Uterus (tissue), 4 donors: ENCODE data around the gene PTPRN2. TPM values are rescaled to one million over a fixed set of nuclear protein-coding genes. Genes with fewer than 3 reads are reported as not detected.

ENCODE experiments used
- DNase-seq, 2 donors: peaks; one replicate each; pipeline ENCODE4 v3.0.0-alpha.2; 2019 to 2020
- H3K27ac ChIP-seq, 2 donors: fragments of 200-600 bp; sonication (generic); 1 replicate in 1 of 2; 2 replicates in 1 of 2; pipeline ENCODE4 v1.5.1; 2016 to 2018
- H3K27me3 ChIP-seq, 2 donors: fragments of 200-600 bp; sonication (generic); one replicate each; pipeline ENCODE4 v1.5.1; 2018 to 2019; ENCODE audit warnings: control low read depth in 1 of 2
- H3K36me3 ChIP-seq, 2 donors: fragments of 200-600 bp; sonication (generic); one replicate each; pipeline ENCODE4 v1.5.1; 2019; ENCODE audit warnings: control low read depth in 1 of 2
- H3K4me1 ChIP-seq, 2 donors: fragments of 200-600 bp; sonication (generic); one replicate each; pipeline ENCODE4 v1.5.1; 2018 to 2019; ENCODE audit warnings: control low read depth in 1 of 2
- H3K4me3 ChIP-seq, 2 donors: fragments of 200-600 bp; sonication (generic); 1 replicate in 1 of 2; 2 replicates in 1 of 2; pipeline ENCODE4 v1.5.1; 2018 to 2019; ENCODE audit warnings: mild to moderate bottlenecking in 1 of 2
- H3K9me3 ChIP-seq, 2 donors: fragments of 200-600 bp; sonication (generic); one replicate each; pipeline ENCODE4 v1.5.1; 2019; ENCODE audit warnings: control low read depth in 1 of 2
- POLR2A ChIP-seq, 2 donors: fragments of 450-650 bp; IDR thresholded peaks; one replicate each; pipeline ENCODE4 v1.6.1; 2016; ENCODE audit warnings: antibody characterized with exemption in 2 of 2, mild to moderate bottlenecking in 1 of 2, moderate library complexity in 1 of 2
- intact Hi-C: fragments of 100-400 bp; cut with DNase I; formaldehyde crosslinking; loops from one replicate; pipeline ENCODE4 v1.15.1; 2023; ENCODE audit warnings: low total_unique reads
- total RNA-seq, 4 donors: library from RNA; depleted of rRNA in 3 of 4; stranded (reverse); fragments of >200 nt in 3 of 4; gene quantifications; one replicate each; pipeline versions ENCODE4 v1.1.0 to v1.2.4, GENCODE V29; 2014 to 2023
- TF ChIP-seq, protein P1 (sequence below), 4 experiments: fragments of 200-600 bp in 2 of 4; fragments of 450-650 bp in 2 of 4; sonication (generic) in 2 of 4; IDR thresholded peaks; one replicate each; pipeline ENCODE4 v1.5.1; 2016 to 2019; ENCODE audit warnings: antibody characterized with exemption in 4 of 4, mild to moderate bottlenecking in 2 of 4, moderate library complexity in 1 of 4
- donor health status: DM: yes; HTN: yes; CAD: no.

PTPRN2 gene
- total RNA-seq, 4 donors from 2014 or later = 1.2 to 5.2 (median 2.3) TPM

- Histone ChIP-seq H3K27ac (no peak overlapping the region), H3K4me3 (no peak overlapping the region), H3K9me3 (no peaks in the 10 kb centered on the region), H3K4me1 (no peaks in the 10 kb centered on the region), H3K27me3 (no peaks in the 10 kb centered on the region), H3K36me3 (no peaks in the 10 kb centered on the region)
- intact Hi-C loops = no loop called here
- no peak for DNase-seq
- TF ChIP-seq, protein P1, sequence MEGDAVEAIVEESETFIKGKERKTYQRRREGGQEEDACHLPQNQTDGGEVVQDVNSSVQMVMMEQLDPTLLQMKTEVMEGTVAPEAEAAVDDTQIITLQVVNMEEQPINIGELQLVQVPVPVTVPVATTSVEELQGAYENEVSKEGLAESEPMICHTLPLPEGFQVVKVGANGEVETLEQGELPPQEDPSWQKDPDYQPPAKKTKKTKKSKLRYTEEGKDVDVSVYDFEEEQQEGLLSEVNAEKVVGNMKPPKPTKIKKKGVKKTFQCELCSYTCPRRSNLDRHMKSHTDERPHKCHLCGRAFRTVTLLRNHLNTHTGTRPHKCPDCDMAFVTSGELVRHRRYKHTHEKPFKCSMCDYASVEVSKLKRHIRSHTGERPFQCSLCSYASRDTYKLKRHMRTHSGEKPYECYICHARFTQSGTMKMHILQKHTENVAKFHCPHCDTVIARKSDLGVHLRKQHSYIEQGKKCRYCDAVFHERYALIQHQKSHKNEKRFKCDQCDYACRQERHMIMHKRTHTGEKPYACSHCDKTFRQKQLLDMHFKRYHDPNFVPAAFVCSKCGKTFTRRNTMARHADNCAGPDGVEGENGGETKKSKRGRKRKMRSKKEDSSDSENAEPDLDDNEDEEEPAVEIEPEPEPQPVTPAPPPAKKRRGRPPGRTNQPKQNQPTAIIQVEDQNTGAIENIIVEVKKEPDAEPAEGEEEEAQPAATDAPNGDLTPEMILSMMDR (IDR thresholded peaks at IDR 0.05) = no peak
- TF ChIP-seq POLR2A (IDR thresholded peaks at IDR 0.05) = no peak
Measured at GRCh38 chr7:158544708-158545107, 42.9 kb downstream of the PTPRN2 start.

DNA sequence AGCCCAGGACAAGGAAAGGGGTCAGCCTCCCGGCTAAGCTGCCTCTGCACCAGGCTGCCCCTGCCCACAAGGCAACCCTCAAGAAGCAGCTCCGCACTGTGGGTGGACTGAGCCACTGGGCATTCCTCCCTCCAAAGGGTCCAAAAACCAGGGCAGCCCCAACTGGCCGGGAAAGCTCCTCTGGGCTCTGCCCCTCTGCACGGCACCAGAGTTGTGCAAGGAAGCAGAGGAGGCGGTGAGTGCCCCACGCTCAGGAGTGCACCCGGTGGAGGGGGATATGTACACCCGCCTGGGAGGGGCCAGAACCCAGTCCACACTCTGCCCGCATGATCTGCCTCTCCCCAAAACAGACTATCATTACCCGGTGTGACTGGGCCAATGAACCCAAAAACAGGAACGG lies 43.8 kb downstream of the PTPRN2 start:
- no peaks in the 10 kb centered on the region for H3K9me3 ChIP-seq
- H3K27ac ChIP-seq = no peak overlapping the region
- TF ChIP-seq POLR2A (IDR thresholded peaks at IDR 0.05) = no peak
- TF ChIP-seq, protein P1 (IDR thresholded peaks at IDR 0.05) = no peak

GRCh38 chr7:158542651-158543566 lies 44.7 kb downstream of the PTPRN2 start:
- intact Hi-C loops = no loop called here
- no peak for DNase-seq
- no peak overlapping the region for H3K27ac ChIP-seq
- no peak overlapping the region for H3K4me3 ChIP-seq
- no peaks in the 10 kb centered on the region for H3K27me3 ChIP-seq
- no peaks in the 10 kb centered on the region for H3K36me3 ChIP-seq
- no peaks in the 10 kb centered on the region for H3K4me1 ChIP-seq
- no peaks in the 10 kb centered on the region for H3K9me3 ChIP-seq
- no peak for TF ChIP-seq POLR2A (IDR thresholded peaks at IDR 0.05)
- TF ChIP-seq, protein P1 (IDR thresholded peaks at IDR 0.05) = no peak

More for the DNA sequence above, 43.8 kb downstream of the PTPRN2 start:
- Histone ChIP-seq H3K4me3 (no peak overlapping the region), H3K27me3 (no peaks in the 10 kb centered on the region), H3K4me1 (no peaks in the 10 kb centered on the region), H3K36me3 (no peaks in the 10 kb centered on the region)
- DNase-seq = no peak
- intact Hi-C loops = no loop called here

DNA sequence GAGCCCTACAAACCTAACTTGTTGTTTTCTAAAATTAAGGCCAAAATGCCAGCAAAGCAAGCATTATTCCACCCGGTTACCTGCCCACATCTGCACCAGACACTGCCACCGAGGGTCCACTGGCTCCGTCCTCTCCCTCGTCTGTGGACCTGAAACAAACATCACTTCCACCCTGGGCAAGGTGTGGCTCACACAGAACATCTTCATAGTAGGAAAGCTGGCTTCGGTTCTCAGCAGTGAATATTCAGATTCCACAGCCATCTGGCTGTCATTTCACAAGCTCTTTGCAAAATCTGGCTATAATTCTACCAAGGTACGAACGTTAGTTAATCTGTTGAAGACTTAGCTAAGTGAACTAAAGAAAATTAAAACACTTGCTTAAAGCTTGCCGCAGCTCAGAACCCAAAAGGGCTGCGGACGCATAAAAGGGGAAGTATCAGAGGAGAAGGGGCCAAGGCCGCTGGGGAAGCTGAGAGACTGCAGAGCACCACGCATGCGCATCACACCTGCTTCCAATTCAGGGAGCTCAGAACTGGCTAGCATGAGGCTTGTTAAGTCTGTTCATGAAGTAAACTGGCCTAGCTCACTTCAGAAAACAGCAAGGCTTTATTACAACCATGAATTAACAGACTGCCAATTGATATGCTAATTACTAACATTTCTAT lies 46.1 kb downstream of the PTPRN2 start:
- H3K4me3 ChIP-seq = no peak overlapping the region
- H3K9me3 ChIP-seq = no peaks in the 10 kb centered on the region
- DNase-seq = no peak
- TF ChIP-seq, protein P1 (IDR thresholded peaks at IDR 0.05) = no peak
- TF ChIP-seq POLR2A (IDR thresholded peaks at IDR 0.05) = no peak
- no peaks in the 10 kb centered on the region for H3K4me1 ChIP-seq
- no peaks in the 10 kb centered on the region for H3K27me3 ChIP-seq
- no peaks in the 10 kb centered on the region for H3K36me3 ChIP-seq
- intact Hi-C loops = no loop called here
- no peak overlapping the region for H3K27ac ChIP-seq

DNA sequence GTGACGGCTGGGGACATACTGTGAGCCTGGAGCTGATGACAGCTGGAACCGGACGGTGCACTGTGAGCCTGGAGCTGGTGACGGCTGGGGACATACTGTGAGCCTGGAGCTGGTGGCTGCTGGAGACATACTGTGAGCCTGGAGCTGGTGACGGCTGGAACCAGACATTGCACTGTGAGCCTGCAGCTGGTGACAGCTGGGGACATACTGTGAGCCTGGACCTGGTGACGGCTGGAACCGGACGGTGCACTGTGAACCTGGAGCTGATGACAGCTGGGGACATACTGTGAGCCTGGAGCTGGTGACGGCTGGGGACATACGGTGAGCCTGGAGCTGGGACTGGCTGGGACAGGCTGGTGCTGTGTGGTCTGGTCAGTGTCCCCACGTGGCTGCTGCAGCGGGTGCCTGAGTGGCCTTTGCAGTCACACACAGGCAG lies 47.9 kb downstream of the PTPRN2 start:
- Histone ChIP-seq H3K9me3 (no peaks in the 10 kb centered on the region), H3K36me3 (no peaks in the 10 kb centered on the region), H3K4me3 (no peak overlapping the region), H3K4me1 (no peaks in the 10 kb centered on the region), H3K27me3 (no peaks in the 10 kb centered on the region), H3K27ac (no peak overlapping the region)
- TF ChIP-seq, protein P1 (IDR thresholded peaks at IDR 0.05) = no peak
- TF ChIP-seq POLR2A (IDR thresholded peaks at IDR 0.05) = no peak
- intact Hi-C loops = no loop called here
- DNase-seq = no peak
